RPMI7951 (cell line): ENCODE measurements around the gene MAPK14. TPM values are rescaled to one million over a fixed set of nuclear protein-coding genes. Genes with fewer than 3 reads are reported as not detected.

Source experiments
- DNase-seq: peaks from one replicate; pipeline ENCODE4 v3.0.0-alpha.2; 2012; ENCODE audit warnings: low read depth
- total RNA-seq: library from RNA; depleted of rRNA; stranded (reverse); fragments of >200 nt; shearing (Covaris generic); gene quantifications from 2 replicates; pipeline ENCODE4 v1.2.3, GENCODE V29; 2014

Gene MAPK14
- total RNA-seq, 1 experiment from 2014 or later: 62.5 TPM

GRCh38 chr6:36035225-36035624 lies 7.6 kb downstream of the MAPK14 start:
- DNase-seq: no peak

- DNase-seq: no peak
These were observed 10.7 kb downstream of the MAPK14 start for GRCh38 chr6:36038120-36038876.

- DNase-seq: no peak
These were observed 11.5 kb downstream of the MAPK14 start for GRCh38 chr6:36039112-36039511.

DNA sequence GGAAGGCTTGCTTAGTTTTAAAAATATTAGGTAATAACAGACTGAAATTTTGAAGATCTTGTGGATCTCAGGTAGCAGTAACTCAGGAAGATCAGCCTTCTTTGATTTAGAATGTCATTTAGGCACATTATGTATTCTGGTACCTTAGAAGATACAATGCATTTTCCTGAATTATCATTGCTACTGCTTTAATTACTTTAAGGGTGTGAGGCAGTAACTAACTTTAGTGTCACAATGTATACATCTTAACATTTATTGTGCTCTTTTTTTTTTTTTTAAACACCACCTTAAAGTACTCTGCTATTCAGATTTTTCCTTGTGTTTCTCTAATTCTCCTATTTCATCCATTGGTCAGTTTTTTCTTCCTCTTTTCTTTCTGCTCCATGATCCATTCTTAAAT lies 13.3 kb downstream of the MAPK14 start:
- DNase-seq: no peak

GRCh38 chr6:36042618-36043260 lies 15.1 kb downstream of the MAPK14 start:
- no peak for DNase-seq

DNA sequence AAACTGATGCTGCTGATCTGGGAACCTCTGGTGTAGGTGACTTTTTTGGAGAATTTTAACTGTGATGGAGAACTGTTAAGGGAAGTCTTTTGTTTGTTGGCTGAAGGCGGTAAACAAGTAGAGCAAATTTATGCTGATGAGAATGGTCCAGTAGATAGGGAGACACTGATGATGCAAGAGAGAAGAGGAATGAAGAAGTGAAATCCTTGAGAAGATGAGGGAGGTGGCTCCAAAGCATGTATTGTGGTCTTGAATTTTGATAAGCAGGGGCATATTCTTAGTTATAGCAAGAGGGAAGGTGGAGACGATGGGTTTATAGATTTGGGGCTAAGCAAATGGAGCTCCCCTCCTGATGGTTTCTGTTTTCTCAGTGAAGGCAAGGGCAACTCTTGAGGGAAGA lies 22.0 kb downstream of the MAPK14 start:
- DNase-seq: no peak

DNA sequence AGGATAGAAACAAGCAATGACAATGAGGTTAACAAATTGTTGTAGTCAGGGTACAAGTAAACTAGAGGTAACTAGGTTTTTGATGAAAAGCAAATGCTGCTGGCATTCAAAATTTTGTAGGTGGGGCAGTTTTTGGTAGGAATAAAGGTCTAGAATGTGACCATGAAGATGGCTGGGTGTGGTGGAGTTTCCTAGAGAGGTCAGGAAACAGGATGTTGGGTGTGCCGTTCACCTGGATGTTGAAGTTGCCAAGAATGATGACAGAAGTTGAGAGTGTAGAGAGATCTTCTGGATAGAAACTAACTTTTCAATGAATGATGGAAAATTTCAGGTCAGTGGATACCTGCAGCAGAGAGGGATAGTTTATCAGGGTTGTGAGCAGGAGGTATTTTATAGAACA lies 22.7 kb downstream of the MAPK14 start:
- no peak for DNase-seq

- DNase-seq: no peak
These were observed 23.5 kb downstream of the MAPK14 start for GRCh38 chr6:36050947-36051710.

GRCh38 chr6:36052097-36052496 lies 24.5 kb downstream of the MAPK14 start:
- DNase-seq: no peak

DNA sequence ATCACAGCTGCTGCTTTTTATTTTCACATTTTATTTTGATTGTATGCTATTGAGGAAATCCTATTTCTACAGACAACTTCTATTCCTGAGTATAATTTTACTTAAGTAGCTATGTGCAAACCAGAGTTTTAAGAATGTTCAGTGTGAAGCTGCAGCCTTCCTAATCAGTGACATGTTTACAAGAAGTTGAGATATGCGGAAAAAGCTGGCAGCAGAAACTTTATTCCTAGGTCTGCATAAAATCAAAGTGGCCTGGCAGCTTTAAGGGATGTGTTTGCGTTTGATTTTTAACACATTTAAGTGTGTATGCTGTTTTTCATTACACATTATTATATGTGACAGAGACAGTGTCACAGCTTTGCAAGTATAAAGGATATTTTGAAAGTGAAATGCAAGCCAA lies 26.3 kb downstream of the MAPK14 start:
- DNase-seq: no peak

DNA sequence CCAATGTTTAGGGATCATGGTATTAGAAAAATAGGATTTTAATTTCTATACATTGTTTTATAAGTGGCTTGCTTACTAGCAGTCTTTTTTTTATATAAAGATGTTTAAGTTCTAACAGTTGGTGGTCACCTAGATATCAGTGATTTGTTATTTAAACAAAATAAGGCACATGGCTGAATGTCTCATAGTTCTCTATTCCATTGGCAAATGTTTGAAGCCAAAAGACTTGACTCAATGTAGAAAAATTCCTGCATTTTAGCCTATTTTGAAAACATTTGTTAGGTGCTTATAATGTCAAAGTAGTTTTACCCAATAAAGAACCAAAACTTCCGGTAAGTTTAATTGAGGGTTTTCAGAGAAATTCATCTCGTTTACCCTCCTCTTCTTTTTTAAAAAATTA lies 26.8 kb downstream of the MAPK14 start:
- DNase-seq: no peak

- no peak for DNase-seq
These were observed 27.3 kb downstream of the MAPK14 start for GRCh38 chr6:36054956-36055355.

DNA sequence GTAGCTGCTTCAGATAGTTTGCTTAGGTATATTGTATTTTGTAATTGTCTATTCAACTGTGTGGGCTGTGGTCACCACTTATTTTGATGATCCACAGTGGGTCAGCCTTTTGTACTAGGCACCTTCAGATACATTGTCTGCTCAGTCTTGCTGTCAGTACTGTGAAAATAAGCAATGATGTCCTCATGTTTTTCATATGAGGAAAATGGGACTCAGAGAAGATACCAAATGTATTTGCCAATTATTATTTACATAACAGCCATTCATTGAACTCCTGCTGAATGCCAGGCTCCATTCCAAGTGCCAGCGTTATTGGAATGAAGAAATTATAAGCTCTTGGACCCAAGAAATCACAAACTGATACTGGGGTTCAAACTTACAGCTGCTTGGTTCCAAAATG lies 28.6 kb downstream of the MAPK14 start:
- DNase-seq: no peak

DNA sequence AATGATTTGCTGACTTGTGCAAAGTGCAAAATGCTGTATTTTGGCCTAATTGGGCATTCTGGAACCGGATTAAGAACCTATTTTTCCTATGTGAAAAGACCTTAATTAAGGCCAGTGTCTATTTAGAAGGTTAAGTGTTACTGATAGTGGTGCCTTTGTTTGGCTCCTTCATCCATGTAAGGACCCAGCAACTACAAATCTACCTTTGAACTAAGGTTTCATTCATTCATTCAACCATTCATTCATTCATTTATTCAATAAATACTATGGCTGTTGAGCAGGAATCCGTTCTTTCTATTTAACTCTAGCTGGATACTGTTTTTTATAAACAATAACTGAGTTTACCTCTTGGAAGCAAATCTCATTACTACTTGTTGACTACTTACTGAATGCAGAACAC lies 33.6 kb downstream of the MAPK14 start:
- DNase-seq: no peak

- DNase-seq: no peak
These were observed 34.6 kb downstream of the MAPK14 start for GRCh38 chr6:36062247-36062646.

GRCh38 chr6:36063318-36064060 lies 35.9 kb downstream of the MAPK14 start:
- DNase-seq: no peak

- DNase-seq: no peak
These were observed 37.3 kb downstream of the MAPK14 start for GRCh38 chr6:36064770-36065396.

DNA sequence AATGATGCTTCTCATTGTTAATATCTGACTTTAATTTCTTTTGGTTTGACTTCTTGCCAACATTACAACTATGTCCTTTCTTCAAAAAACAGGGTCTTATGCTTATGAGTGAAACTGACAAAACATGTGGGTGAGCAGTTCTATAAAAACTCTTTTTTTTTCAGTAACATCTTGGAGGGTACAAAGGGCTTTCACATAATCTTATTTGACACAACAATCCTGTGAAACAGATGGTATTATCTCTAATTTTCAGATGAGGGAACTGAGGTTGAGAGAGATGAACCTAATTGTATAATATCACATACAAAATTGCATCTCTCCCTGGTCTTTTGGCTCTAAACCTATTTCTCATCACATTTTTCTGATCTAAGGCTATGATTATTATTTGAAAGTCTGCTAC lies 38.3 kb downstream of the MAPK14 start:
- no peak for DNase-seq

- no peak for DNase-seq
These were observed 39.2 kb downstream of the MAPK14 start for GRCh38 chr6:36066817-36067216.

DNA sequence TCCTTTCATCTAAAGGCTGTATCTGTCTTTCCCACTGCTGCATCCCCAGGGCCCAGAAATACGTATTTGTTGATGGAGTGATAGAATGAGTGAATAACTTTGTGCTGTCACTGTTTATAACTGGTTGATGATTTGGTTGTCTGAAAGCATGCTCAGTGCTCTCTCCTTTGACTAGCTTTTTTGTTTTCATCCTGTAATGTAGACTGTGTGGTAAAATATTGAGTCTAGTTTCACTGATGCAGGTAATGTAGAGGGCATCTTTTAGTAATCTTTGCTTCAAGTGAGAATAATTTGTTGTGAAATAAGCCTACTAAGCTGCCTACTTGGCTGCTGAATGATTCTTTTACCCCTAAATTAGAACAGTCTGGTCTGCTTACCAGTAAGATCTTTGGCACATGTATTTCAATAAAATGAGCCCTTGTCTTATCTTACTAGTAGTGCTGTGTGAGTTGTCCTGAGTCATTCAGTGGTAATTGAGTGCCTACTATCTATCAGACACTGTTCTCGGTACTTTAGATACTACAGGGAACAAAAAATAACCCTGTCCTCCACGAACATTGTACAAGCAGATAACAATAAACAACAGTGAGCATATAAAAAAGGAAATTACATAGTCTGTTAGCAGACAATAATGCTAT lies 39.9 kb downstream of the MAPK14 start:
- peak; percentile 42 for DNase-seq

GRCh38 chr6:36068012-36068392 lies 40.4 kb downstream of the MAPK14 start:
- no peak for DNase-seq
